ENCODE measurements around the gene RBM20. TPM values are rescaled to one million over a fixed set of nuclear protein-coding genes. Genes with fewer than 3 reads are reported as not detected.
A peak's percentile ranks its signal among the peaks of the same experiment; 100 is the strongest.

Gene RBM20
- polyA plus RNA-seq, 1 donor (not counting 4 experiments of a cell fraction or from before 2014, with no cell fraction given) = 0.01 TPM

DNA sequence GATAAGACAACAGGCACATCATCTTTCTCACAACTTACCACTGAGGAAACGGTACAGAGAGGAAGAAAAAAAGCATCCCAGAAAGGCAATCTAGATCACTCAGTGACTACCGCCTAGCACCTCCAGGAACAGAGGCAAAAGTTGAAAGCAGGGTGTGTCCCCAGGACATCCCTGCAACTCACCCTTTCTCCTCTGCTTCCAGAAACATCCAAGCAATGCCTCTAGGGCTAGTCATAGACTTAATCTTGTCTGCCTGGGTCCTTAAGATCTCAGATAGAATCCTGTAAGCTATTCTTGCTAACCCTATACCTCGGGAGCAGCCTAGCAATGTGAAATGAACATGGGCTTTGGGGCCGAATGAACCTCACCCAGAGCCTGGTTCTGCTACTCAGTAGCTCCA is 208.8 kb downstream of the RBM20 start:
- dilution Hi-C loops (cut with MboI; ENCODE audit: extremely low pct_ligation_motif_present, low sequenced_read_pairs) = no loop called here
- H3K79me2 ChIP-seq (ENCODE audit: control insufficient read depth, insufficient read depth, low read length) = no peaks in the 10 kb centered on the region
- no peak overlapping the region for H3K4me3 ChIP-seq (ENCODE audit: control insufficient read depth in 2 of 3, extremely low read depth in 1 of 3, insufficient read depth in 2 of 3, low read depth in 1 of 3, low read length in 3 of 3)
- H2AFZ ChIP-seq (ENCODE audit: control insufficient read depth, low read length) = no peak overlapping the region
- H3K9me1 ChIP-seq (ENCODE audit: control insufficient read depth, extremely low read depth, insufficient read depth, low read length) = no peaks in the 10 kb centered on the region
- H3K9ac ChIP-seq (ENCODE audit: control insufficient read depth, extremely low read depth, insufficient read depth, low read length) = peak overlapping the region; percentile 41
- H3K4me1 ChIP-seq (ENCODE audit: control insufficient read depth, extremely low read depth, insufficient read depth, low read length) = peaks cover 33% of the 10 kb centered on the region
- TF ChIP-seq, protein P1, sequence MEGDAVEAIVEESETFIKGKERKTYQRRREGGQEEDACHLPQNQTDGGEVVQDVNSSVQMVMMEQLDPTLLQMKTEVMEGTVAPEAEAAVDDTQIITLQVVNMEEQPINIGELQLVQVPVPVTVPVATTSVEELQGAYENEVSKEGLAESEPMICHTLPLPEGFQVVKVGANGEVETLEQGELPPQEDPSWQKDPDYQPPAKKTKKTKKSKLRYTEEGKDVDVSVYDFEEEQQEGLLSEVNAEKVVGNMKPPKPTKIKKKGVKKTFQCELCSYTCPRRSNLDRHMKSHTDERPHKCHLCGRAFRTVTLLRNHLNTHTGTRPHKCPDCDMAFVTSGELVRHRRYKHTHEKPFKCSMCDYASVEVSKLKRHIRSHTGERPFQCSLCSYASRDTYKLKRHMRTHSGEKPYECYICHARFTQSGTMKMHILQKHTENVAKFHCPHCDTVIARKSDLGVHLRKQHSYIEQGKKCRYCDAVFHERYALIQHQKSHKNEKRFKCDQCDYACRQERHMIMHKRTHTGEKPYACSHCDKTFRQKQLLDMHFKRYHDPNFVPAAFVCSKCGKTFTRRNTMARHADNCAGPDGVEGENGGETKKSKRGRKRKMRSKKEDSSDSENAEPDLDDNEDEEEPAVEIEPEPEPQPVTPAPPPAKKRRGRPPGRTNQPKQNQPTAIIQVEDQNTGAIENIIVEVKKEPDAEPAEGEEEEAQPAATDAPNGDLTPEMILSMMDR (optimal IDR thresholded peaks at IDR 0.05 in 1 of 3, IDR thresholded peaks at IDR 0.05 in 1 of 3, conservative IDR thresholded peaks at IDR 0.05 in 1 of 3; ENCODE audit: extremely low read depth in 1 of 3, insufficient read depth in 2 of 3, low read length in 3 of 3) = no peak
- TF ChIP-seq EZH2 (IDR thresholded peaks at IDR 0.05; ENCODE audit: low read length) = no peak
- H3K4me2 ChIP-seq (ENCODE audit: control insufficient read depth, extremely low read depth, insufficient read depth, low read depth, low read length) = peak overlapping the region; percentile 49
- no peaks in the 10 kb centered on the region for H3K27me3 ChIP-seq (ENCODE audit: control insufficient read depth, extremely low read depth, insufficient read depth, low read length)
- no peaks in the 10 kb centered on the region for H3K9me3 ChIP-seq (ENCODE audit: control insufficient read depth, low read depth, low read length)
- no peak for DNase-seq (ENCODE audit: low read depth, low spot score)
- peak overlapping the region; percentile 79 for H3K27ac ChIP-seq (ENCODE audit: control insufficient read depth, insufficient read depth, low read length)
- no peaks in the 10 kb centered on the region for H4K20me1 ChIP-seq (ENCODE audit: control insufficient read depth, extremely low read depth, insufficient read depth, low read length)
- peak; percentile 53 for FAIRE-seq
- H3K36me3 ChIP-seq (ENCODE audit: control insufficient read depth in 2 of 2, extremely low read depth in 1 of 2, insufficient read depth in 2 of 2, low read length in 2 of 2) = no peaks in the 10 kb centered on the region

DNA sequence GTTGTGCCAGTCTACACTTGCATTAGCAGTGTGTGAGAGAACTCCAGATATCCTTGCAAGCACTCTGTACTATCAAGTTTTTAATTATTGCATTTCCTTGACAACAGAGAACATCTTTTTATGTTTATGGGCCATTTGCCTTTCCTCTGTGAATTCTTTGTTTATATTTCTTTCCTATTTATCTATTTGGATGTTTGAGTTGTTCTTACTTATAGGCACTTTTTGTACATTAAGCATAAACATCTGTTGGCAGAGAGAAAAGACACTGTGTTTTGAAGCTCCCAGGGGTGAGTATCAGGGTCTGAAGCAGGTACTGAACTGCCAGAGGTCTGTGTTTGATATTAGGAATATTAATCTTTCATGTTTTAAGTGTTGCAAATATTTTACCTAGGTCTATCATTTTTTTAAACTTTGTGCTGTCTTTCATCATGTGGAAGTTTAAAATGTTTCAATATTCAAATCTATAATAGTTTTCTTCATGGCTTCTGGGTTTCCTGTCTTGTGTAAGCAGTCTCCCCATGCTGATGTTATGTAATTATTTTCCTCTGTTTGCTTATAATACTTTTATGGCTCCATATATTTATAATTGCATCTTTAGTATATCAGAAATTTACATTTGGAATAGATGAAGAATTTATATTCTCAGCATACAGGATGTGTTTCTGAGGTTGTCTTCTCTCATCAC is 209.9 kb downstream of the RBM20 start:
- Histone ChIP-seq H3K36me3 (ENCODE audit: control insufficient read depth in 2 of 2, extremely low read depth in 1 of 2, insufficient read depth in 2 of 2, low read length in 2 of 2) (no peaks in the 10 kb centered on the region), H3K9me1 (ENCODE audit: control insufficient read depth, extremely low read depth, insufficient read depth, low read length) (no peaks in the 10 kb centered on the region), H3K9me3 (ENCODE audit: control insufficient read depth, low read depth, low read length) (no peaks in the 10 kb centered on the region), H2AFZ (ENCODE audit: control insufficient read depth, low read length) (no peak overlapping the region), H3K4me2 (ENCODE audit: control insufficient read depth, extremely low read depth, insufficient read depth, low read depth, low read length) (no peak overlapping the region), H4K20me1 (ENCODE audit: control insufficient read depth, extremely low read depth, insufficient read depth, low read length) (no peaks in the 10 kb centered on the region), H3K4me1 (ENCODE audit: control insufficient read depth, extremely low read depth, insufficient read depth, low read length) (peaks cover 40% of the 10 kb centered on the region), H3K79me2 (ENCODE audit: control insufficient read depth, insufficient read depth, low read length) (no peaks in the 10 kb centered on the region), H3K9ac (ENCODE audit: control insufficient read depth, extremely low read depth, insufficient read depth, low read length) (no peak overlapping the region), H3K27ac (ENCODE audit: control insufficient read depth, insufficient read depth, low read length) (no peak overlapping the region), H3K27me3 (ENCODE audit: control insufficient read depth, extremely low read depth, insufficient read depth, low read length) (no peaks in the 10 kb centered on the region), H3K4me3 (ENCODE audit: control insufficient read depth in 2 of 3, extremely low read depth in 1 of 3, insufficient read depth in 2 of 3, low read depth in 1 of 3, low read length in 3 of 3) (no peak overlapping the region)
- no peak for TF ChIP-seq EZH2 (IDR thresholded peaks at IDR 0.05; ENCODE audit: low read length)
- TF ChIP-seq, protein P1 (optimal IDR thresholded peaks at IDR 0.05 in 1 of 3, IDR thresholded peaks at IDR 0.05 in 1 of 3, conservative IDR thresholded peaks at IDR 0.05 in 1 of 3; ENCODE audit: extremely low read depth in 1 of 3, insufficient read depth in 2 of 3, low read length in 3 of 3) = no peak
- FAIRE-seq = no peak
- dilution Hi-C loops (cut with MboI; ENCODE audit: extremely low pct_ligation_motif_present, low sequenced_read_pairs) = no loop called here
- no peak for DNase-seq (ENCODE audit: low read depth, low spot score)

All from keratinocyte (primary cell).